GM12878 (cell line): ENCODE data around the gene TEX54. TPM values are rescaled to one million over a fixed set of nuclear protein-coding genes. Genes with fewer than 3 reads are reported as not detected.
A peak's percentile ranks its signal among the peaks of the same experiment; 100 is the strongest.

Source experiments
- ATF2 ChIP-seq: IDR thresholded peaks from 2 replicates; pipeline ENCODE4 v1.6.1; 2012; ENCODE audit warnings: low read length, inconsistent platforms
- BACH1 ChIP-seq: fragments of 450-650 bp; IDR thresholded peaks from 2 replicates; pipeline ENCODE4 v1.6.1; 2017; ENCODE audit warnings: mild to moderate bottlenecking, borderline replicate concordance
- CBFB ChIP-seq: IDR thresholded peaks from 2 replicates; pipeline ENCODE4 v1.6.1; 2016; ENCODE audit warnings: antibody characterized with exemption, low read depth
- CHD1 ChIP-seq: IDR thresholded peaks from 2 replicates; pipeline ENCODE4 v1.6.1; 2012; ENCODE audit warnings: low read depth, low read length, improper control_type of control experiment
- CREB1 ChIP-seq: IDR thresholded peaks from 2 replicates; pipeline ENCODE4 v1.6.1; 2012; ENCODE audit warnings: low read depth, mild to moderate bottlenecking, inconsistent platforms
- CREM ChIP-seq: IDR thresholded peaks from 2 replicates; pipeline ENCODE4 v1.6.1; 2014; ENCODE audit warnings: antibody characterized with exemption, low read depth
- HDAC6 ChIP-seq: fragments of 200-600 bp; sonication (generic); IDR thresholded peaks from one replicate; pipeline ENCODE4 v1.8.0; 2017; ENCODE audit warnings: antibody characterized with exemption; ENCODE audit not compliant: unreplicated experiment
- HSF1 ChIP-seq: fragments of 150-350 bp; IDR thresholded peaks from 2 replicates; pipeline ENCODE4 v1.6.1; 2014; ENCODE audit warnings: mild to moderate bottlenecking, low read depth, low read length
- IKZF2 ChIP-seq, 2 experiments: fragments of 450-650 bp; IDR thresholded peaks; 2 replicates each; pipeline ENCODE4 v1.6.1; 2017; ENCODE audit warnings: mild to moderate bottlenecking in 2 of 2, moderate library complexity in 2 of 2
- PKNOX1 ChIP-seq: fragments of 450-650 bp; IDR thresholded peaks from 2 replicates; pipeline ENCODE4 v1.6.1; 2016; ENCODE audit warnings: mild to moderate bottlenecking
- POLR2A ChIP-seq: IDR thresholded peaks from 2 replicates; pipeline ENCODE4 v1.6.1; 2011; ENCODE audit warnings: low read depth, mild to moderate bottlenecking, low read length
- RB1 ChIP-seq: fragments of 450-650 bp; formaldehyde crosslinking; IDR thresholded peaks from 2 replicates; pipeline ENCODE4 v1.6.1; 2017; ENCODE audit warnings: mild to moderate bottlenecking, borderline replicate concordance
- REST ChIP-seq: IDR thresholded peaks from 2 replicates; pipeline ENCODE4 v1.6.1; 2012; ENCODE audit warnings: mild to moderate bottlenecking, low read depth, low read length
- RFX5 ChIP-seq: IDR thresholded peaks from 2 replicates; pipeline ENCODE4 v1.6.1; 2011; ENCODE audit warnings: low read depth, low read length, improper control_type of control experiment
- SIN3A ChIP-seq: IDR thresholded peaks from 2 replicates; pipeline ENCODE4 v1.6.1; 2012; ENCODE audit warnings: low read depth, low read length, improper control_type of control experiment
- SREBF2 ChIP-seq: IDR thresholded peaks from 2 replicates; pipeline ENCODE4 v1.6.1; 2012; ENCODE audit warnings: mild to moderate bottlenecking, low read length
- ZBTB33 ChIP-seq: fragments of 450-650 bp; IDR thresholded peaks from 2 replicates; pipeline ENCODE4 v1.6.1; 2017; ENCODE audit warnings: mild to moderate bottlenecking
- ZNF217 ChIP-seq: fragments of 450-650 bp; IDR thresholded peaks from 2 replicates; pipeline ENCODE4 v1.6.1; 2017; ENCODE audit warnings: antibody characterized with exemption, mild to moderate bottlenecking
- polyA plus RNA-seq, 11 experiments: library from polyadenylated mRNA; depleted of rRNA in 4 of 11; unstranded in 6 of 11; stranded (reverse) in 5 of 11; fragments of >200 nt; fragmentation: Nextera tagmentation in 4 of 11; fragmentation: Illumina TruSeq in 1 of 11; extraction: Ambion mirVana in 4 of 11; extraction: Trizol in 1 of 11; gene quantifications; 1 replicate in 1 of 11; 2 replicates in 10 of 11; pipeline versions ENCODE4 v1.2.1 to v1.2.3, GENCODE V29; 2011 to 2016; ENCODE audit warnings: inconsistent platforms in 2 of 11, missing spikeins in 2 of 11, low read depth in 1 of 11
- total RNA-seq, 4 experiments: library from RNA; depleted of rRNA in 3 of 4; stranded (reverse); fragments of >200 nt in 3 of 4; fragmentation: Illumina TruSeq in 1 of 4; extraction: Trizol in 1 of 4; gene quantifications; 2 replicates each; pipeline versions ENCODE4 v1.2.1 to v1.2.3, GENCODE V29; 2013 to 2021
- TF ChIP-seq, protein P1 (sequence below): fragments of 450-650 bp; IDR thresholded peaks from 2 replicates; pipeline ENCODE4 v1.6.1; 2017; ENCODE audit warnings: low read depth, mild to moderate bottlenecking, moderate library complexity

TEX54 gene
- total and polyA plus RNA-seq, 10 of the 15 experiments (the other 5 are each of a cell fraction or from before 2014, with no cell fraction given), result 0.38 to 0.68 (median 0.51) TPM; not detected in 7

- TF ChIP-seq PKNOX1, result no peak
- TF ChIP-seq RB1, result no peak
- no peak for TF ChIP-seq ZBTB33
- TF ChIP-seq ZNF217, result no peak
- TF ChIP-seq REST, result no peak
- TF ChIP-seq CREM, result 0 out of 2 replicates have a peak, but pooled peaks have one; percentile 13
- TF ChIP-seq HDAC6, result no peak
- no peak for TF ChIP-seq CHD1
- TF ChIP-seq IKZF2 (IDR thresholded peaks at IDR 0.05), result no peak
- TF ChIP-seq POLR2A, result peak; percentile 66
- TF ChIP-seq, protein P1, sequence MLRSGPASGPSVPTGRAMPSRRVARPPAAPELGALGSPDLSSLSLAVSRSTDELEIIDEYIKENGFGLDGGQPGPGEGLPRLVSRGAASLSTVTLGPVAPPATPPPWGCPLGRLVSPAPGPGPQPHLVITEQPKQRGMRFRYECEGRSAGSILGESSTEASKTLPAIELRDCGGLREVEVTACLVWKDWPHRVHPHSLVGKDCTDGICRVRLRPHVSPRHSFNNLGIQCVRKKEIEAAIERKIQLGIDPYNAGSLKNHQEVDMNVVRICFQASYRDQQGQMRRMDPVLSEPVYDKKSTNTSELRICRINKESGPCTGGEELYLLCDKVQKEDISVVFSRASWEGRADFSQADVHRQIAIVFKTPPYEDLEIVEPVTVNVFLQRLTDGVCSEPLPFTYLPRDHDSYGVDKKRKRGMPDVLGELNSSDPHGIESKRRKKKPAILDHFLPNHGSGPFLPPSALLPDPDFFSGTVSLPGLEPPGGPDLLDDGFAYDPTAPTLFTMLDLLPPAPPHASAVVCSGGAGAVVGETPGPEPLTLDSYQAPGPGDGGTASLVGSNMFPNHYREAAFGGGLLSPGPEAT, result no peak
- no peak for TF ChIP-seq BACH1
- TF ChIP-seq CREB1, result no peak
- TF ChIP-seq RFX5, result no peak
- TF ChIP-seq ATF2, result no peak; the same call in 1 of the 2 replicates
- TF ChIP-seq HSF1, result no peak
- no peak for TF ChIP-seq CBFB
- no peak for TF ChIP-seq SIN3A
- TF ChIP-seq SREBF2, result no peak
Measured at GRCh38 chr11:62850911-62851806, 18.5 kb upstream of the TEX54 start (continued).
